UCSD-AML1 (cell line): ENCODE results near the gene RASSF5.
A peak's percentile ranks its signal among the peaks of the same experiment; 100 is the strongest.

Source experiments
- DNase-seq: peaks from one replicate; lab custom pipeline; 2025; ENCODE audit not compliant: unreplicated experiment; lab: John Stamatoyannopoulos, UW

Gene RASSF5

DNA sequence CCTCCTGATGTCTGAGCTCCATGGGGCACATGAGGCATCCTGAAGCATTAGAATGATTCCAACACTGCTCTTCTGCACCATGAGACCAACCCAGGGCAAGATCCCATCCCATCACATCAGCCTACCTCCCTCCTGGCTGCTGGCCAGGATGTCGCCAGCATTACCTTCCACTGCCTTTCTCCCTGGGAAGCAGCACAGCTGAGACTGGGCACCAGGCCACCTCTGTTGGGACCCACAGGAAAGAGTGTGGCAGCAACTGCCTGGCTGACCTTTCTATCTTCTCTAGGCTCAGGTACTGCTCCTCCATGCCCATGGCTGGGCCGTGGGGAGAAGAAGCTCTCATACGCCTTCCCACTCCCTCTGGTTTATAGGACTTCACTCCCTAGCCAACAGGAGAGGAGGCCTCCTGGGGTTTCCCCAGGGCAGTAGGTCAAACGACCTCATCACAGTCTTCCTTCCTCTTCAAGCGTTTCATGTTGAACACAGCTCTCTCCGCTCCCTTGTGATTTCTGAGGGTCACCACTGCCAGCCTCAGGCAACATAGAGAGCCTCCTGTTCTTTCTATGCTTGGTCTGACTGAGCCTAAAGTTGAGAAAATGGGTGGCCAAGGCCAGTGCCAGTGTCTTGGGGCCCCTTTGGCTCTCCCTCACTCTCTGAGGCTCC is 11.1 kb upstream of the RASSF5 start:
- DNase-seq = no peak

DNA sequence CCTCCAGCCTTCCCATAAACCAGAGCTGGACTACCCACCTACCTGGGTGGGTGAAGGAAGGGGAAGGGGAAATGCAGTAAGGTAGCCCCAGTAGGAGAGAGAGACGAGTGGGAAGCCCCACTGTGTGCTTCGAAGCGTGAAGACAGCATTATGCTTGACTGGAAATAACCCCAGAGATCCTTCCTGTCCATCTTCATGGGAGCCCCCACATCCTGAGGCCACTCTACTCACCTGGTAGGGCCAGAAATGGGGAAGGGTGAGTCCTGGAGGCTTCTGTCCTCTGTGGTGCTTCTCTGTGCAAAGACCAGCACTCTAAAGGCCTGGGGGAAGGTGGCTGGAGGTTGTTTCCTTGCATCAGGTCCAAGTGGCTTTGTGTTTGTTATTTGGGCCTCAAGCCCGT is 10.0 kb upstream of the RASSF5 start:
- no peak for DNase-seq

DNA sequence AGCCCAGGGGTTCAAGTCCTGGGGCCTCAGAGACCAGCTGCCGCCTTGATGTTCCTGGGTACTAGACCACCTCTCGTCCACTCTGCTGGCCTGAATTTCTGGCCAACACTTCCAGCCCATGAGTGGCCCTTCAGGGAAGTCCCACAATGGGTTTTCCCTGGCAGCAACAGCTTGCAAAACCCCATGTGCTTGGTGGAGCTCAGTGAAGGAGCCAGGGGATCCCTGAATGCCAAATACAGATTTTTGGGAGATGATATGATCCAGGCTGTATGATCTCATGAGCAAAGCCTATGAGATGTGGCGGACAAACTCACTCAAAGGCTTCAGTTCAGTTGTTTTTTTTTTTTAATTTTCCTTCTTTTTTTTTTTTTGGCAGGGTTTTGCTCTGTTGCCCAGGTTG is 9.6 kb upstream of the RASSF5 start:
- DNase-seq = no peak

DNA sequence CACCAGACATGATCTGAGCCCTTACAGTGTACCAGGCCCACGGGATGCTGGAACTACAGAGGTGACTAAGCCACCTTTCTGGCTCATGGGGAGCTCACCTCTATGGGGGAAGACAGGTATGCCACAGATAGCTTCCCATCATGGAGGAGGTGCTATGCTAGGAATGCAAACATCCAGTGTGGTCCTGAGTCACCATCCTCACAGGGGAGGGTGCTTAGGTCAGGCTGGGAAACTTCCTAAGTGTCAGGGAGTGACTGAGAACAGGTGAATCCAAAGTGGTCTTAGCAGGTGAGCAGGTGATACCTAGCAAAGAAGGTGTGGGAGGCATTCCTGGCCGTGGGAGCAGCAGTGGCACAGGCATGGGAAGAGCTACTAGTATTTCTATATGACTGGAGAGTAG is 8.6 kb upstream of the RASSF5 start:
- DNase-seq = no peak

DNA sequence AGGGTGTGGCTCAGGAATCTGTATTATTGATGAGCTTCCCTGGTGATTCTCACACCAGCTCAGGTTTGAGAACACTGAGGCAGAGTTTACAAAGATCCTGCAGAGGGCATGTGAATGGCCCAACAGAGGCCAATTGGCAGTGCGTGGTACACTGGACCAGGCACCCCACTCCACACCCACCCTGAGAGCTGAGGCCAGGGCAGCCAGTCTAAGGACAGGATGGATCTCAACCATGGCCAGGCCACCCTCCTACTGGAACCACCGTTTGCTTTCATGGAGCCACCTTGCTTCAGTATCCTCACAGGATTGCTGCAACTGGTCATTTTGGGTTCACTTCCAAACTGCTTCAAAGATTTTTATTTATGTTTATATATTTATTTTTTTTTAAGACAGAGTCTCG is 7.3 kb upstream of the RASSF5 start:
- DNase-seq = no peak

DNA sequence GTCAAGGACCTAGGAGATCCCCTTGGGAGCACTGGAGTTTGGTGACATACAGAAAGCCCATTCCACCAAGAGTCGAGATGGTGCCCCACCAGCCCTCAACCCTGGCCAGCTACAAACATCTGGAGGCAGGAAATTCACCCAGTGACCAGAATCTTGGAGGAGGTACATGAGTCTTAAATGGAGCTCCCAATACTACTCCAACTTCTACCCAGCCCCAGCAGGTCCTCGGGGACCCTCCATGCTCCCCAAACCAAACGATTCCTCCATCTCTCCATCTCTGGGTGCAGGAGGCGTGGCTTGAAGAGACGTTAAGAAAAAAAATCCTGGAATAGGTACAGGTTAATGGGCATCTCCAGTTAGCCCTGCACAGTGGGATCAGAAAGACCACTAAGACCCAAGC is 5.5 kb upstream of the RASSF5 start:
- no peak for DNase-seq

DNA sequence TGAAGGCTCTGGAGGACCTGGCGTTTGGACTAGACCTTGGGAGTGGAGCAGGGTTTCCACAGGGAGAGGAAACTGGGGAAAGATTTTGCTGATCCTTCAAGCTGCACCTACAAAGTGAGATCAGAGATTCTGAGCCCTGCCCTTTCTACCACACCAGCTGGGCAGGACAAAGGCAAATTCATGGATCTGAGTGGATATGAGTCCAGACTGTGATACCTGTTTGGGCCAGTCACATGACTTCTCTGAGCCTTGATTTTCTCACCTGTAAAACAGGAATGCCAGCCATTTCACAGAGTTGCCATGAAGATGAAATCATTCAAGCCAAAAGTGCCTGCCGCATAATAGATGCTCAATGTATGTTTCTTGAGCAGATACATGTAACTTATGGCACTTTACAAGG is 4.9 kb upstream of the RASSF5 start:
- no peak for DNase-seq

DNA sequence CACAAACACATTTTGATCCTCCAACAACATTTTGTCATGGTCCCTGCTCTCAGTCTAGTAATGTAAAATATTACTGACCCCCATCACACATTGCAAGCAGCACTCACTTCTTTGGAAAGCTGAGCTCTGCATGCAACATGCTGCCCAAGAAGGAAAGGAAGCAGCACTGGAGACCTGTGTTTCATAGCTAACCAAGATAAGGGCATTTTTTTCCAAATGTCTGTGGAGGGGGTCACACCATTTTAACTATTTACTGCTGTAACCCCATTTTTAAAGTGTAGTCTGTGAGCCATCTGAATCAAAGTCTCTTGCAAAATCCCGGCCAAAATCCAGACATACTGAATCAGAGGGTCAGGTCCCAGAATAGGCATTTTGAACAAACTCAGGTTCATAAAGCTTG is 4.5 kb upstream of the RASSF5 start:
- no peak for DNase-seq

DNA sequence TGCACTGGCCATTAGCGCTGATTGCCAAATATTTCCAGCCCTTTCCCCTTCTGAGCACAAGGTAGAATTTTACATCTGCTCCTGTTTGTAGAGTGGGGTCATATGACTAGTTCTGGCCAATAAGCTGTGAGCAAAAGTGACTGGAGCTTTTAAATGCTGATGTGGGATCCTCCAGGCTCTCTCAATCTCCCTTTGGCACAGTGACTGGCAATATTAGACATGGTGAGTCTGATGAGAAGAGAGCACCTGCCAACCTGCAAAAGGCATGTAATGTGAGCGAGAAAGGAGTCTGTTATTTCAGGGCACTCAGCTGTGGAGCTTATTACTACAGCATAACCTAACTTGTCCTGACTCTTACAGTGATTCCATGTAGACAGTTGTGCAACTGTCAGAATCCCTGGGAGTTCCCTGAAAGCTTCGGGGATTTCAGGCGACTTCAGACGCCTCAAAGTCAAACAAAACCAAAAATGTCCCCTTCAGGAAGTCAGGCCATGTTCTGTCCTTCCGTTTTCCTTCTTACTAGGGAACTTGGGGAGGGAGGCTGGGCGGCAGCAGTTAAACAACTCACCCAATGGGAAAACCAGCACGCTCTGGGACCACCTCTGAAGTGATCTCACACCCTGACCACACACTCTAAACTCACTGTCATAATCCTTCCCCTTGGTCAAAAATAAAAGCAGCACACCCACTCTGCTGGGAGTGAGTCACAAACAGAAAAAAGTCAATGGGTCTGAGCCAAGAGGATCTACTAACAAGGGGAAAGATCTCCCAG is 3.6 kb upstream of the RASSF5 start:
- DNase-seq = peak; percentile 73

DNA sequence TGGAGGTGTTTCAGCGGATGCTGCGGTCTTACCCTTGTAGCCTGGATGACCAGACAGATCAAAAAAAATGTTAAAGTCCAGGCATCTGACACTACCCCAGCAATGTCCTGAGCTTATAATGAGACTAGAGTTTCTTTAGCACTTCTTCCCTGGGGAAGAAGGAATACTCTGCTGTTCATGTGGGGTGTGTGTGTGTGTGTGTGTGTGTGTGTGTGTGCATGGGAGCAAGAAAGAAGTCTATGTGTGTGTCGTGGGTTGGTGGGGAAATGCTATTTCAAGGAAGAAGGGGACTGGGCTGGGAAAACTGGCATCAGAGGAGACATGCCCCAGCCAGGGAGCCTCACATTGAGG is 3.0 kb upstream of the RASSF5 start:
- DNase-seq = no peak

DNA sequence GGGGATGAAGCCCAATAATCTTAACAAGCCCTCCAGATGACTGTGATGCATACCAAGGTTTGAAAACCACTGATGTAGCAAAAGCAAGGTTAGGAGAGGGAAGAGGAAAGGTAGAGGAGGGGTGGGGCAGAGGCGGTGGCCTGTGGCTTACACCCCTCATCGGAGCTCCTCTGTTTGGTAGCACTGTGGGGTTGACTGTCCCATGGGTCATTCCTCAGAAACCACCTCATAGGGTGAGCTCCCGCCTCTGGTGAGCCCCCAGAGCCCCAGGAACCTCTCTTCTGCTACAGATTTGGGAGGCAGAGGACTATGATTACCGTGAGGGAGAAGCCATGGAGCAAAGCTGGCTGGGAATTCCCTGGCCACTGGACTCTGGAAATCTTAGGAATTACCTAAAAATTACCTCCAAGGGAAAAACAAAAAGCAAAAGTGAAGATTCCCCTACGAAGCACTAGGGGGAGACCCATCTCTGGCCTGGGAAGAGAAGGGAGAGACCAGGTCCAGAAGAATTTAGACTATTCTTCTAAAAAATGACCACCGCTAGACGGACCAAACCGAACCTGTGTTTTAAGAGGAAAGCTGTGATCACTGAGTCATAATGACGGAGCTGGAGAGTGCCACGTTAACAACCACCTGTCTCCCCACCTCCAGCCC is 1.5 kb upstream of the RASSF5 start:
- DNase-seq = no peak

DNA sequence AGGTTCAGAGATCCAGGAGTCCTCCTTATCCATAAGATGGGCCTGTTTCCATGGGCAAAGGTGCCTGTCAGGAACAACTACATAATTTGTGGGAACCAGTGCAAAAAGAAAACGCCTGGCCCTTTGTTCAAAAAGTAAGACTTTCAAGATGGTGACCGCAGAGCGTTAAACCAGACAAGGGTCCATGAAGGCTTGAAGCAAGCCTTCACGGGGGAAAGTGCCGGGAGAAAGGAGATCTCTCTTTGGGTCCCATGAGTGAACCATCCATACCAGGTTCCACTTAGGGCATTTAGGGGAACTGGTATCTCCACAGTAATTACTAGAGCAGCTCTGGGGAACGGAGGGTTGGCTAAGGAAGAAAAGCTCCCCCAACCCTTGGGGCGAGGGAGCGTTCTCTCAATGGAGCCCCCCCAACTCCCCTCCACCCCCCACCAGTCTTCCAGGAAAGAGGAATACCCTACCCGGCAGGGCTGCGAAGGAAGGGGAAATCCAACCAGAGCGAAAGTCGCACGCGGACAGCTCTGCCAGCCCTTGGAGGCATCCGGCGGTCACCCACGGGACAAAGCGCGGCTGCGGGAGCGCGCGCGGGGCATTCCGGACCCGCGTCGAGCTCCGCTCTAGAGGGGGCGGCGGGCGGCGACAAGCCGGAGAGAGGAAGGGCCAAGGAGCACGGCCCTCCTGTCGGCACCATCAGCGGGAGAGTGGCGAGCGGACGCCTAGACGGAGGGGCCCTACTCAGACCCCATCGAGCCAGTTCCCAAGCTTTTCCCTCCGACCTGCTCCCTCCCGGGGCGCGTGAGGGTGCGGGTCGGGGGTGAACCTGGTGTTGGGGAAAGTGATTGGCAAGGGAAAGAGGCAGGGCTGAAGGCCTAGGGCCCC is 687 bp upstream of the RASSF5 start:
- DNase-seq = no peak

DNA sequence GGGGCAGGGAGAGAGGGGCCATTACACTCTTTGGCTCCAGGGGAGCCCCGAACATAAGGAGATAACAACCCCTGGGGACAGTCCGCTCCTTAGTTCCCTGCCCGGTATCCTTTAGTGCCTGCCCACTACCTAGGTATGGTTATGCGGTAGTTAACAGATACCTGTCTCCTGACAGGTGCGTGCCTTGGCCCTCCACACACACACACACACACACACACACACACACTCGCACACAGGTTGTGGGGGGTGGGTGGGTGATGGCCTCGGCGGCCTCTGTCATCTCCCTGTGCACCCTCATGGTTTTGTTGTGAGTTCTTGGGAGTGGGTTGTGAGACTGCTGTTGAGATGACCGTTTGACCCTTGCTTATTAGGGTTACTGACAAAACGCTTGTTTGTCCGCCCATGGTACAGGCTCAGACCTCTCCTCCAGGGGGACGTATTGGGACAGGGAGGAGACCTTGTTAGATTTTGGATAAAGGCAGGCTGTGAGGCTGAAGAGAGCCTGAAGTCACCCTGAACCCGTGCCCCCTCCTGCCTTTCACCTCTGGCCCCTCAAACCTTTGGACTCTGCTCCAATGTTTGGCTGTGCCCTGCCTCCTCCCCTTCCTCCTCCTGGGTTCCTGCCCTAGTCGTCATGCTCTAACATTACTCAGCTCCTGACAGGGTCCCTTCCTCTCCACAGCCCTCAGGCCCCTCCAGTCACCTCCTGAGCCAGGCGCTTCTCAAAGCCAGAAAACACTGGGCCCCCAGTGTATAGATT is 979 bp downstream of the RASSF5 start:
- DNase-seq = no peak

DNA sequence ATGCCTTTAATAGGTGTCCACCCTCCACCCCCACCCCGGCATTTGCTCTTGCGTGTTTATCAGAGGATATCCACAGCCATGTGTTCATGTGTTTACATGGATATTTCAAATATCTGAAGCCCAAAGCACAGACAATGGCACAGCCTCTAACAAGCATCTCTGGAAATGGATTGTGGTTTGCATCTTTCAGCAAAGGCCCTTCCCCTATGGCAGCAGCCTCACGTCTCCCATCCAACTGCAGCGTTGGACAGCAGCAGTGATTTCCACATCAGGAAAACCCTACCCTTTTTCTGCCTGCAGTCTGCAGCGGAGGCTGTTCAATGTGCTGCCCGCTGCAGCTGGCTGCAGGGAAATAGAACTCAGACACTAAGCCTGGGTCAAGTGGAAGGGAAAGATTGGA is 1.6 kb downstream of the RASSF5 start:
- DNase-seq = no peak

DNA sequence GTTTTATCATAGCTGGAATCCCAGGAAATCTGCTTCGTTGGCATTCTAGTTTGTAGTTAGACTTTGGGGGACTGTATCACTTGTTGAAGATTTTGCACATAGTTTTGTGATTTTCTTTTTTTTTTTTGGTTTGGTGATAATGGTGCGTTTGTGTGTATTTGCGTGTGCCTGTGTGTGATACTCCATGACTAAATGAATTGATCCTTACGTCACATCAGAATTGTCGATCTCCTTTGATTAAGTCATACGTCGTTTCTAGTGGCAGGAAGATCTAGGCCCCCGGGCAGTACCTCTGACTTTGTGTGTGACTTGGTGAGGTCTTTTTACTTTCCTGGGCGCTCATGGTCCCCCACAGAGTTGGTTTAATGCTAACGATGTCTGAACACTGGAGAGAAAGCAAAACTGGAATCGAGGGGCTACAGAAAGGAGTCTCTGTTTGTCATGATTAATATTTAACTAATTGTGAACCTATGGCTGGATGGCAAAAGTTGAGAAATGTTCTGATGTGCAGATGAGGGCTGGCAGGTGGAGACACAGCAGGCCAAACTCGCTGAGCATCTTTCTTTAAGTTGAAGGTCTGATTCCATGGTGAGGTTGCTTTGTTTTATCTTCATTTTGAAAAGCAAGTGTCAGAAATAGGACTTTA is 2.4 kb downstream of the RASSF5 start:
- DNase-seq = no peak

DNA sequence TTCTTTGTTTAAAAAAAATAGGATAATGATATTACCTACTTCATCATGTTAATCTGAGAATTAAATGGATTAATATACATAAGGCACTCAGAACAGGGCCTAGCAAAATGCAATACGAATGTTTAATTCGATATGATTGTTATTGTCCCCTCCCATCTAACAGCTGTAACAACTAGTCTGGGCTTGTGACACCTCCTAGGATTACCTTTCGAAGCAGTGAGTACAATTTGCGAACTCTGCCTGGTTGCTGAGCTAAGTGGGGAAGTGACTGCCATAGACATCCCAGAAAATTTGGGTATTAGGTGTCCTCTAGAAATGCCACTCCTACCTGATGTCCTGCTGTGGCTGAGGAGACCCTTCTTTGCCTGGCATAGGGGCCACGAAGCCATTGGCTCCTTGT is 3.0 kb downstream of the RASSF5 start:
- no peak for DNase-seq

DNA sequence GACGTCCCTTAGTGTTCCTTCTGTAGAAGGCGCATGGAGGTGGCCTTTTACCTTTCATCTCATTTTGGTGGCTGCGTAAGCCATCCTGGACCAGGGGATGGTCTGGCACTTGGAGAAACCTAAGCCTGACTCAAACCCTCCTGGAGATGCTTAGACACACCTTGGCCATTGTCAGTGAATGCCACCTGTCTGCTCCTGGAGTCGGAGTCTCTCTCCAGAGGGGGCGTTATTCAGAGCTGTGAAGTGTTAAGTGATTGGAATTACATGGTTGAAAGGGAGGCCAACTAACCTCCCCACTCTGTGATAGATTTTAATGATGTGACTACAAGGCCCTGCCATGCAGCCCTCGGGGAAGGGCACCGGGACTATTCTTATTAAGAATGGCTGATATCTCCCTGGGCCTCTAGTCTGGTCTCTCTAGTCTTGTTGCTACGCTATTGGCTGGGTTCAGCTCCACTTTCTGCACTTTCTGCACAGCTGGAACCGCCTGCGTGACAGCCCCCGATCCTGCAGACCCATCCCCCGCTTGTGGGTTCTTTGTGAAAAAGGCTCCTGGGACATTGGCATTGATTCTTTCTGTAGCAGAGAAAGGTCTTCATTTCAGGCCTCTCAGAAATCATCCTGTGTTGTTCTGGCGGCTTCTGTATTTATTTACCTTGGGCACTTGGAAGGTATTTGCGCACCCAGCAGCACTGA is 4.2 kb downstream of the RASSF5 start:
- DNase-seq = no peak

DNA sequence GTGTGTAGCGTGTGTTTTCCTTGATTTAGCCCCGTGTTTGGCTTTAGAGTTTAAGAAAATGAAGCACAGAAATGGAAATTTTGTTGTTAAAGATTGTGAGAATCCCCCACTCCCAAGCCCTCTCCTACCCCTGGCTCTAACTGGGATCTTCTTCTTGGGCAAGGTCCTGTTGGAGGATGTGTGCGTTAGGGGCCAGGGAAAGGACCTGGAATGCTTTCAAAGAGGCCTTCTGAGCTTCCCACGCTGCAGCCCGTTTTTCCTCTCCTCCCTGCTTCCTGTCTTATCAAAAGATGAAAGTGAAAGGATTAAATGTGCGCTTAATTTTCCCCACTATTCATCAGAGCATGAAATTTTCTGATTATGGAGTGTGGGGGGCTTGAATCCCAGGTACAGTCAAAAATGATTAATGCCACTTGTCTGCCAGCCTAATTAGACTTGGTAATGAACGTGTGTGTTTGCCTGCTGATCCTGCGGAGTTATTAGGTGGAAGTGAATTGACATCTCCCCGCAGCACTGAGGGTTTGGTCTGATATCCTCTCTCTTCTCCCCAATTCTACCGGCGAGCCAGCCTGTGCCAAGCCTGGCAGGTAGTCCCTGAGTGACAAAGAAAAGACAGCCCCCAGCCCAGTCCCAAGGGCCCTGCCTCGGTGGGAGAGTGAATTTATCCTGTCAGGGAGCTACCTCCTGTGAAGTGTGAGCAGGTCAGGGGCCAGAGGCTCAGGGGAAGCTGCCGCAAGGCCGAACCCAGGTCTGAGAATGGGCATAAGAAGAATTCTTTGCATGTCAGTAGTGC is 4.9 kb downstream of the RASSF5 start:
- no peak for DNase-seq

DNA sequence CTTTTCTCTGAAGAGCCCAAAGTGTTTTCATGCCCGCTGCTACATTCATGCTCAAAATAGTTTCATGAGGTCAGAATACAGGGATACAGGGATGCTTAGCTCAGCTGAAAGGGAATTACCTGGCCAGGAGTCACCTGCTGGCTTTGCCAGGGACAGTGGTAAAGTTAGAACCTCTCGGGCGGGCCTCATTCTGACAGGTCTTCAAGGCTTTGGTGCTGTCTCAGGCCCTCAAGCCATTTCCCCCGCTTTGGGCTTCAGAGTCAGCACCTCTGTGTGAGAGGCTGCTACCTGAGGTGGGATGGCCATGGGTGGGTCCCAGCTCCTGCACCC is 5.5 kb downstream of the RASSF5 start:
- no peak for DNase-seq
